Measurements from ENCODE around the gene SPIB. TPM values are rescaled to one million over a fixed set of nuclear protein-coding genes. Genes with fewer than 3 reads are reported as not detected.

SPIB gene
- total RNA-seq, 1 donor from 2014 or later, result 1.3 TPM

DNA sequence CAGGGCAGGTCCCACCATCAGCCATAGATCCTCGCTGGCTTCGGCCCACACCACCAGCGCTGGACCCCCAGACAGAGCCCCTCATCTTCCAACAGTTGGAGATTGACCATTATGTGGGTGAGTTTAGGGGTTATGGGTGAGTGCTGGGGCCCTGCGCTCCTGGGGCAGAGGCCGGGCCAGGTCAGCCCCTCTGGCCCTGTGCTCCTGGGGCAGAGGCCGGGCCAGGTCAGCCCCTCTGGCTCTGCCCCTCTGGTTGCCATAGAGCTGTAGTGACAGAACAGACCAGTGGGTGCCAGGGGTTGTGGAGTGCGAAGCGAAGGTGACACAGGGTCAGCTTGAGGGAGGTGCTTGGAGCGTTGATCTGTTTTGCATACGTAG lies 19.4 kb upstream of the SPIB start:
- H3K4me1 Mint-ChIP-seq (ENCODE audit: low read depth), result no peaks in the 10 kb centered on the region
- intact Hi-C loops (cut with micrococcal nuclease), result no loop called here
- no peak for DNase-seq (ENCODE audit: low spot score)
- peaks cover 19% of the 10 kb centered on the region for H3K36me3 Mint-ChIP-seq (ENCODE audit: low read depth)
- H3K27me3 Mint-ChIP-seq (ENCODE audit: insufficient read depth), result no peaks in the 10 kb centered on the region
- H3K4me3 Mint-ChIP-seq, result no peak overlapping the region
- no peak overlapping the region for H3K27ac Mint-ChIP-seq
- H3K9me3 Mint-ChIP-seq, result no peaks in the 10 kb centered on the region

DNA sequence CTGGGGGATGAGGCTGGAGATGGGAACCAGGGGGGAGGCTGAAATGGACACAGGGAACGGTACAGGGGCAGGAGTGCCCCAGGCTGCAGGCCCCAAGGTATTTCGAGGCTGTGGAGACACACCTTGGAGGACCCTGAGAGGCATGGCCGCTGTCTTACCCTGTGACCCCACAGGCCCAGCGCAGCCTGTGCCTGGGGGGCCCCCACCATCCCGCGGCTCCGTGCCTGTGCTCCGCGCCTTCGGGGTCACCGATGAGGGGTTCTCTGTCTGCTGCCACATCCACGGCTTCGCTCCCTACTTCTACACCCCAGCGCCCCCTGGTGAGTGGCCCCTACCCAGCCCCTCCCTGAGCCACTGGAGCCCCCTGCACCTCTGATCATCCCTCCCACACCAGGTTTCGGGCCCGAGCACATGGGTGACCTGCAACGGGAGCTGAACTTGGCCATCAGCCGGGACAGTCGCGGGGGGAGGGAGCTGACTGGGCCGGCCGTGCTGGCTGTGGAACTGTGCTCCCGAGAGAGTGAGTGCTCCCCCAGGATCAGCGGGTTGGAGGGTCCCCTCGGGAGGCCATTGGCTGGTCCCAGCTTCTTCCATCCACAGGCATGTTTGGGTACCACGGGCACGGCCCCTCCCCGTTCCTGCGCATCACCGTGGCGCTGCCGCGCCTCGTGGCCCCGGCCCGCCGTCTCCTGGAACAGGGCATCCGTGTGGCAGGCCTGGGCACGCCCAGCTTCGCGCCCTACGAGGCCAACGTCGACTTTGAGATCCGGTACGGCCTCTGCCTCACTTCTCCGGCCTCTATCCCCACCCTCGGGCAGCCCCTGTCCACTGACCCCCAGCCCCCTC lies 16.9 kb upstream of the SPIB start:
- H3K9me3 Mint-ChIP-seq, result no peaks in the 10 kb centered on the region
- intact Hi-C loops (cut with micrococcal nuclease), result no loop called here
- H3K4me1 Mint-ChIP-seq (ENCODE audit: low read depth), result no peaks in the 10 kb centered on the region
- H3K4me3 Mint-ChIP-seq, result no peak overlapping the region
- no peak overlapping the region for H3K27ac Mint-ChIP-seq
- no peak for DNase-seq (ENCODE audit: low spot score)
- peaks cover 20% of the 10 kb centered on the region for H3K36me3 Mint-ChIP-seq (ENCODE audit: low read depth)
- H3K27me3 Mint-ChIP-seq (ENCODE audit: insufficient read depth), result no peaks in the 10 kb centered on the region

DNA sequence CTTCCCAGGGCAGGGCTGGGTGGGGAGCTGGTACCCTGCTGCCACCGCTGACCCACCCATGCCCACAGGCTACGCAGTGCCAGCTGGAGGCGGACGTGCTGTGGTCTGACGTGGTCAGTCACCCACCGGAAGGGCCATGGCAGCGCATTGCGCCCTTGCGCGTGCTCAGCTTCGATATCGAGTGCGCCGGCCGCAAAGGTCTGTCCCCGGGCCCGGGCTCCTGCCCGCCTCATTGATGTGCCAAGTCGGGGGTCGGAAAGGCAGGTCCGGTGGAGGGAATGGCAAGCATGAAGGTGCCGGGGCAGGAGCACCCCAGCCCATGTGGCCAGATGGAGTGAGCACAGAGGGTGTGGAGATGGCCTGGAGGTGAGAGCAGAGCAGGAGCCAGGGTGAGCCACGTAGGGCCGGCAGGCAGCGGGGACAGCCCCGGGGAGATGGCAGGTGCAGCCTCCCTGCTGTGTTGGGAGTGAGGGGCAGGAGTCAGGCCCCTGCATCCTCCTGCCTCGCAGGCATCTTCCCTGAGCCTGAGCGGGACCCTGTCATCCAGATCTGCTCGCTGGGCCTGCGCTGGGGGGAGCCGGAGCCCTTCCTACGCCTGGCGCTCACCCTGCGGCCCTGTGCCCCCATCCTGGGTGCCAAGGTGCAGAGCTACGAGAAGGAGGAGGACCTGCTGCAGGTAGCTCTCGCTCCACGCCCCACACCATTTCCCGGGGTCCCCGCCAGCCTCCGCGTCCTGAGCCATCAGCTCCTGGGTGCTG lies 16.0 kb upstream of the SPIB start:
- Mint-ChIP-seq H3K27ac (no peak overlapping the region), H3K36me3 (ENCODE audit: low read depth) (peaks cover 21% of the 10 kb centered on the region), H3K27me3 (ENCODE audit: insufficient read depth) (no peaks in the 10 kb centered on the region), H3K4me1 (ENCODE audit: low read depth) (no peaks in the 10 kb centered on the region), H3K9me3 (no peaks in the 10 kb centered on the region), H3K4me3 (no peak overlapping the region)
- intact Hi-C loops (cut with micrococcal nuclease), result no loop called here
- no peak for DNase-seq (ENCODE audit: low spot score)

DNA sequence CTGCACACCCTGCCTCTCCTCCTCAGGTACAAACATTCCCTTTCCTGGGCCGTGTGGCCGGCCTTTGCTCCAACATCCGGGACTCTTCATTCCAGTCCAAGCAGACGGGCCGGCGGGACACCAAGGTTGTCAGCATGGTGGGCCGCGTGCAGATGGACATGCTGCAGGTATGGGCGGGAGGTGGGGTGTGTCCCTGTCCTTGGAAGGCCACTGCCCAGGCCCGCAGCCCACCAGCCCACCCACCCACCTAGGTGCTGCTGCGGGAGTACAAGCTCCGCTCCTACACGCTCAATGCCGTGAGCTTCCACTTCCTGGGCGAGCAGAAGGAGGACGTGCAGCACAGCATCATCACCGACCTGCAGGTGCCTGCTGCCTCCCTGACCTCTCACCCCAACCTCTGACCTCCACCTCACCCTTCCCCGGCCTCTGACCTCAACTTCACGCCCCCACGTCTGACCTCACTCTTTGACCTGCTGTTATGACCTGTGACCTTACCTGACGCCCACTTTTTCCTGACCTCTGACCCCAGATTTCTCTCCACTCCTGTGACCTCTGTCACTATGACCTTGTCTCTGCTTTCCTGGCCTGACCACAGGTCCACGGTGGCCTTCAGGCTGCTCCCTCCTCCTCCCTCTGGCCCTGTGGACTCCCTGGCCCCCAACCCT lies 12.4 kb upstream of the SPIB start:
- no peak overlapping the region for H3K27ac Mint-ChIP-seq
- no peaks in the 10 kb centered on the region for H3K9me3 Mint-ChIP-seq
- no peak overlapping the region for H3K4me3 Mint-ChIP-seq
- no peaks in the 10 kb centered on the region for H3K4me1 Mint-ChIP-seq (ENCODE audit: low read depth)
- intact Hi-C loops (cut with micrococcal nuclease), result no loop called here
- peaks cover 20% of the 10 kb centered on the region for H3K36me3 Mint-ChIP-seq (ENCODE audit: low read depth)
- H3K27me3 Mint-ChIP-seq (ENCODE audit: insufficient read depth), result no peaks in the 10 kb centered on the region
- no peak for DNase-seq (ENCODE audit: low spot score)

DNA sequence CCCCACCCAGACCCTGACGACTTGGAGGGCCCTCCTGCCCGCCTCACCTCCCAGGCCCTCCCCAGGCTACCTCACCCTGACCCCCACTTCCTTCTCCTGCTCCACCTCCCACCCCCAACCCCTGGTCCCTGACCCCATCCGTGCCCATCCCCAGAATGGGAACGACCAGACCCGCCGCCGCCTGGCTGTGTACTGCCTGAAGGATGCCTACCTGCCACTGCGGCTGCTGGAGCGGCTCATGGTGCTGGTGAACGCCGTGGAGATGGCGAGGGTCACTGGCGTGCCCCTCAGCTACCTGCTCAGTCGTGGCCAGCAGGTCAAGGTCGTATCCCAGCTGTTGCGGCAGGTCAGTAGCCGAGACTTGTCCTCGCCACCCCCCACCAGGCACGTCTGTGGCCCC lies 11.9 kb upstream of the SPIB start:
- H3K27ac Mint-ChIP-seq, result no peak overlapping the region
- intact Hi-C loops (cut with micrococcal nuclease), result no loop called here
- no peaks in the 10 kb centered on the region for H3K4me1 Mint-ChIP-seq (ENCODE audit: low read depth)
- H3K4me3 Mint-ChIP-seq, result no peak overlapping the region
- peaks cover 20% of the 10 kb centered on the region for H3K36me3 Mint-ChIP-seq (ENCODE audit: low read depth)
- DNase-seq (ENCODE audit: low spot score), result no peak
- no peaks in the 10 kb centered on the region for H3K9me3 Mint-ChIP-seq
- no peaks in the 10 kb centered on the region for H3K27me3 Mint-ChIP-seq (ENCODE audit: insufficient read depth)

DNA sequence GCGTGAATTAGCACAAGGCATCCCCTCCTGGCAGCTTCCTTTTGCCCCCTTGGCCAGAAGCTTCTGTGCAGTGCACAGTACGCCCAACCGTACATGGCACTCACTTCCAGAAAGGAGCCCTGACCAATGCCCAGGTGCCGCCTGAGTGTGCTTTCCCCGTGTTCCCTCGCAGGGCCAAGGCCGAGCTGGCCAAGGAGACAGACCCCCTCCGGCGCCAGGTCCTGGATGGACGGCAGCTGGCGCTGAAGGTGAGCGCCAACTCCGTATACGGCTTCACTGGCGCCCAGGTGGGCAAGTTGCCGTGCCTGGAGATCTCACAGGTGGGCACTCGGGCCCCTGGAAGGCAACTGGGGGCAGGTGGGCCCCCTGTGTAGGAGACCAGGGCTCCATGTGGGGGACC lies 9.4 kb upstream of the SPIB start:
- Mint-ChIP-seq H3K4me3 (no peak overlapping the region), H3K4me1 (ENCODE audit: low read depth) (no peaks in the 10 kb centered on the region), H3K27me3 (ENCODE audit: insufficient read depth) (no peaks in the 10 kb centered on the region), H3K9me3 (no peaks in the 10 kb centered on the region), H3K36me3 (ENCODE audit: low read depth) (peaks cover 10% of the 10 kb centered on the region), H3K27ac (no peak overlapping the region)
- no peak for DNase-seq (ENCODE audit: low spot score)
- intact Hi-C loops (cut with micrococcal nuclease), result no loop called here

DNA sequence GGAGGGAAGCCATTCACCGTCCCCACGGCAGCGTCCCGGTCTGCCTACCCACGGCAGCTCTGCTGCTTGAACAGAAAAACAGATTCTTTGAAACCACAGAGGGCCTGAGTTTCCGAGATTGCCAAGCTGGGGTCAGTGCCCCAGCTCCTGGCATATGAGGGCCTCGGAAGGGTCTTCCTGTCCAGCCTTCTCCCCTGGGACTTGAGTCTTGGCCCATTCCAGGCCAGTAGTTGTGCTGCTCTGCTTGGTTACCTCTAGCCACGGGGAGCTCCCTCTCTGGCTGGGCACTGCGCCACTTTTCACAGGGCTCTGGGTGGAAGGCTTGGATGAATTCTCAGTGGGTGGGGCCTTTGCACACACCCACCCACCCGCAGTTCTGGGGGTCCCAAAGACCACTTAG lies 8.6 kb upstream of the SPIB start:
- DNase-seq (ENCODE audit: low spot score), result no peak
- Mint-ChIP-seq H3K4me3 (no peak overlapping the region), H3K4me1 (ENCODE audit: low read depth) (no peaks in the 10 kb centered on the region), H3K27ac (no peak overlapping the region), H3K9me3 (no peaks in the 10 kb centered on the region), H3K27me3 (ENCODE audit: insufficient read depth) (no peaks in the 10 kb centered on the region), H3K36me3 (ENCODE audit: low read depth) (peaks cover 12% of the 10 kb centered on the region)
- intact Hi-C loops (cut with micrococcal nuclease), result no loop called here

DNA sequence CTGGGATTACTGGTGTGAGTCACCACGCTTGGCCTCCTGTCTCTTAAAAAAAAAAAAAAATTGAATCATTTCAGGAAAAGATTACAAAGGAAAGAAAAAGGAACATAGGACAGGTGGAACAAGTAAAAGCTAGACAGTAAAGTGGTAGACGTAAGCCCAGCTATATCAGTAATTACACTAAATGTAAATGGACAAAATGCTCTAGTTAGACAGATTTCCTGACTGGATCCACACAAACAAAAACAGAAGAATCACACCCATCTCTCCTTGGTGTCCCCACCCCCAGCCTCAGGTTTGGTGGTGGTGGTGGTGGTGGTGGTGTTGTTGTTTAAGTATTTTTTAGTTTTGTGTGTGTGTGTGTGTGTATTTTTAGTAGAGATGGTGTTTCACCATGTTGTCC lies 6.3 kb upstream of the SPIB start:
- no peaks in the 10 kb centered on the region for H3K4me1 Mint-ChIP-seq (ENCODE audit: low read depth)
- no peaks in the 10 kb centered on the region for H3K27me3 Mint-ChIP-seq (ENCODE audit: insufficient read depth)
- H3K36me3 Mint-ChIP-seq (ENCODE audit: low read depth), result peaks cover 8% of the 10 kb centered on the region
- H3K27ac Mint-ChIP-seq, result peak overlapping the region; percentile 52
- intact Hi-C loops (cut with micrococcal nuclease), result no loop called here
- no peak overlapping the region for H3K4me3 Mint-ChIP-seq
- no peak for DNase-seq (ENCODE audit: low spot score)
- H3K9me3 Mint-ChIP-seq, result no peaks in the 10 kb centered on the region

DNA sequence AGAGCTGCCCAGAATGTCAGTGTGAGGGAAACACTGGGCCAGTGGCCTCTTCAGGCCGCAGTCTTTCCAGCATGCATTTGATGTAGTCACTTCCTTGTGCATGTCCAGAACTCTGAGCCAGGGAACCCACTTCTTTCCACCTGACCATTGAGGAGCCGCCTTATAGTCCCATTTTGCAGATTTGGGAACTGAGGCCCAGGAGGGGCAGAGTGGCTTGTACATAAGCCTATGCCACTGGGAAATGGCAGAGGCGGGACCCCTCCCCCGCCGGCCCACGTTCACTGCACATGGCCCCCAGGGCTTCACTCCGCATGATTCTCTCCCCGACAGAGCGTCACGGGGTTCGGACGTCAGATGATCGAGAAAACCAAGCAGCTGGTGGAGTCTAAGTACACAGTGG lies 5.6 kb upstream of the SPIB start:
- intact Hi-C loops (cut with micrococcal nuclease), result no loop called here
- Mint-ChIP-seq H3K27ac (no peak overlapping the region), H3K4me3 (no peak overlapping the region), H3K9me3 (no peaks in the 10 kb centered on the region), H3K27me3 (ENCODE audit: insufficient read depth) (no peaks in the 10 kb centered on the region), H3K36me3 (ENCODE audit: low read depth) (peaks cover 8% of the 10 kb centered on the region), H3K4me1 (ENCODE audit: low read depth) (no peaks in the 10 kb centered on the region)
- DNase-seq (ENCODE audit: low spot score), result no peak

DNA sequence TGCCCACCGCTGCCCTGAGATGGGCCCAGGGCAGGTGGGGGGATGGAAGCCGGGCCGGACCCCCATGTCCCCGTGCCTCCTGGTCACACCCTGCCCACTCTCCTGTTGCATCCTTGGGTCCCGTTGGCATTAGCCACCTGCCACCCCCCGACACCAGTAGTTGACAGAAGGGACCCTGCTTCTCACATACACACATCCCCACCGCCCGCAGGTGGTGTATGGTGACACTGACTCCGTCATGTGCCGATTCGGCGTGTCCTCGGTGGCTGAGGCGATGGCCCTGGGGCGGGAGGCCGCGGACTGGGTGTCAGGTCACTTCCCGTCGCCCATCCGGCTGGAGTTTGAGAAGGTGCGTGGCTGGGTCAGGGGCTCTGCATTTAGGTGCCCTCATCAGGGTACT lies 5.2 kb upstream of the SPIB start:
- no peak for DNase-seq (ENCODE audit: low spot score)
- Mint-ChIP-seq H3K36me3 (ENCODE audit: low read depth) (peaks cover 8% of the 10 kb centered on the region), H3K9me3 (no peaks in the 10 kb centered on the region), H3K27ac (no peak overlapping the region), H3K4me1 (ENCODE audit: low read depth) (no peaks in the 10 kb centered on the region), H3K27me3 (ENCODE audit: insufficient read depth) (no peaks in the 10 kb centered on the region), H3K4me3 (no peak overlapping the region)
- intact Hi-C loops (cut with micrococcal nuclease), result no loop called here

DNA sequence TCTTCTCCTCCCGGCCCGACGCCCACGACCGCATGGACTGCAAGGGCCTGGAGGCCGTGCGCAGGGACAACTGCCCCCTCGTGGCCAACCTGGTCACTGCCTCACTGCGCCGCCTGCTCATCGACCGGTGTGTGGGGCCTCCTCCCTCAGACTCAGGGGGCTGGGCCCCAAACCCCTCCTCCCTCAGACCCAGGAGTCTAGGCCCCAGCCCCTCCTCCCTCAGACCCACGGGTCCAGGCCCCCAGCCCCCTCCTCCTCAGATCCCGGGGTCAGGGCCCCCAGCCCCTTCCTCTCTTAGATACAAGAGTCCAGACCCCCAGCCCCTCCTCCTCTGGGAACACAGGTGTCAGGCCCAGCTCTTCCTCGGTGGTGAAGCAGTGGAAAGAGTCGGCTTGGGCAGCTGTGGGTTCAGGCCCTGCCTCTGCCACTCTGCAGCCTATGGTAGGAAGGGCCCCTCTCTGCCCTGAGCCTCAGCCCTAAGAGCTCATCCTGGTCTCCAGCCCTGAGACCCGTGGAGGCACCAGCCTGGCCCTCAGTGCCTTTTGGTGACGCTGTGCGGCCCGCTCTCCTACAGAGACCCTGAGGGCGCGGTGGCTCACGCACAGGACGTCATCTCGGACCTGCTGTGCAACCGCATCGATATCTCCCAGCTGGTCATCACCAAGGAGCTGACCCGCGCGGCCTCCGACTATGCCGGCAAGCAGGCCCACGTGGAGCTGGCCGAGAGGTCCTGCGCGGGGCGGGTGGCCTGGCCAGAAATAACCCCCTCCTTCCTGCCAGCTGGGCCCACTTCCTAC lies 3.7 kb upstream of the SPIB start:
- Mint-ChIP-seq H3K27ac (no peak overlapping the region), H3K4me1 (ENCODE audit: low read depth) (peaks cover 9% of the 10 kb centered on the region), H3K36me3 (ENCODE audit: low read depth) (peaks cover 13% of the 10 kb centered on the region), H3K4me3 (no peak overlapping the region), H3K9me3 (no peaks in the 10 kb centered on the region), H3K27me3 (ENCODE audit: insufficient read depth) (peaks cover 2% of the 10 kb centered on the region)
- intact Hi-C loops (cut with micrococcal nuclease), result loop anchor here (1.0 kb wide), 2 partner anchors 47 to 58 kb away; no protein-coding TSS in a partner anchor
- DNase-seq (ENCODE audit: low spot score), result peak; percentile 56

DNA sequence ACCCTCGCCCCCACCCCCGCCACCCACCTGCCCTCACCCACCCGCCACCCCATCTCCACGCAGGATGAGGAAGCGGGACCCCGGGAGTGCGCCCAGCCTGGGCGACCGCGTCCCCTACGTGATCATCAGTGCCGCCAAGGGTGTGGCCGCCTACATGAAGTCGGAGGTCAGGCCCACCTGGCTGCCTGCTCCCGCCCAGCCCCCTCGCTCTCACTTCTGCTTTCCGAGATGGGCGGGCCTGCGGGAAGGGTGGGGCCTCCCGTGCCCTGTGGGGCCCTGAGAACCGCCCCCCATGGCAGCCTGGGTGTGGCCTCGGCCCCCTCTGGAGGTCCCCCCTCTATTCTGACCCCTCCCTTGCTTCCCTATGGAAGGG lies 3.1 kb upstream of the SPIB start:
- Mint-ChIP-seq H3K27ac (no peak overlapping the region), H3K36me3 (ENCODE audit: low read depth) (peaks cover 9% of the 10 kb centered on the region), H3K27me3 (ENCODE audit: insufficient read depth) (peaks cover 2% of the 10 kb centered on the region), H3K4me1 (ENCODE audit: low read depth) (peaks cover 12% of the 10 kb centered on the region), H3K4me3 (no peak overlapping the region), H3K9me3 (no peaks in the 10 kb centered on the region)
- DNase-seq (ENCODE audit: low spot score), result no peak
- intact Hi-C loops (cut with micrococcal nuclease), result no loop called here

Data from activated T-helper 1 cell treated with anti-CD3 and anti-CD28 coated beads, Interleukin-12 subunit alpha, Interleukin-12 subunit beta, Interleukin-2, Interleukin-4 antibody, amounts not matched to agents 30 ng/mL and 10 ng/mL and 1 ng/mL, durations not matched to agents 14 hours and 24 hours and 36 hours (primary cell).